ENCODE measurements around the gene PCGF2.

The PCGF2 gene

GRCh38 chr17:38751144-38751807 lies 3.1 kb upstream of the PCGF2 start:
- no peak for DNase-seq (ENCODE audit: low read depth in 2 of 2)

DNA sequence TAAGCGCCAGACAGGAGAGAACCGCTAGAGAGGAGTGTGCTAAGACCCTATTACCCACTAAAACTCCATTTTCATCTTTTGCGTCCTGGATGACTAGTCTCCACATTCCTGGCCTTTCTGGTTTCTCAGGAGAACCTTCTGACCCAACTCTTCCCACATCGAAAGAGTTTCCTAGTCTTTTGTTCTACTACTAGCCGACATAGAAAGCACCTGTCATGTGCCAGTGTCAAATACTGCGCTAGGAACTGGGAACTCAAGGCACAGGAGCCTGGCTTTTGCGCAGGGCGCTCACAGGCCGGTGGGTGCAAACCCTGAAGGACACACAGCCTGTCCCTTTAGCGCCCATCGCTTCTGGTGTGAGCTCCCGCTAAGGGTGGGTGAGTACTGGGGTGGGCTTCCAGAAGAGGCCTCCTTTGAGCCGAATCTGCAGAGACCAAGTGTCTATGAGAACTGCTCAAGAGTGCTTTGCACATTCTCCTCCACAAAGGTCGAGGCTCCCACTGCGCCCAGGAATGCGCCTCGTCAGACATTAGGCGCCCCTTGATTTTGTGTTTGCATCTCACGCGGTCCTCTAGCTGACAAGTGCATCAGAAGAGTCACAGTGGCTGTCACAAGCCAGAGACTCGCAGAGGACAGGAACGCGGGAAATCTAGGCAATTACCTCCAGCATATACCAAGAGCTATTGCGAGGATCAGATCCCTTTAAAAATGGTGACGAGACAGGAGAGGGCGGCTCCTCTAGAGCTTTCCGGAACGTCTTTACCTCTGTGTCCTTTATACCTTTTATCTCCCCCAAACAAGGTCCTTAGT lies 2.4 kb upstream of the PCGF2 start:
- no peak for DNase-seq (ENCODE audit: low read depth in 2 of 2)

GRCh38 chr17:38750044-38750311 lies 1.8 kb upstream of the PCGF2 start:
- no peak for DNase-seq (ENCODE audit: low read depth in 2 of 2)

DNA sequence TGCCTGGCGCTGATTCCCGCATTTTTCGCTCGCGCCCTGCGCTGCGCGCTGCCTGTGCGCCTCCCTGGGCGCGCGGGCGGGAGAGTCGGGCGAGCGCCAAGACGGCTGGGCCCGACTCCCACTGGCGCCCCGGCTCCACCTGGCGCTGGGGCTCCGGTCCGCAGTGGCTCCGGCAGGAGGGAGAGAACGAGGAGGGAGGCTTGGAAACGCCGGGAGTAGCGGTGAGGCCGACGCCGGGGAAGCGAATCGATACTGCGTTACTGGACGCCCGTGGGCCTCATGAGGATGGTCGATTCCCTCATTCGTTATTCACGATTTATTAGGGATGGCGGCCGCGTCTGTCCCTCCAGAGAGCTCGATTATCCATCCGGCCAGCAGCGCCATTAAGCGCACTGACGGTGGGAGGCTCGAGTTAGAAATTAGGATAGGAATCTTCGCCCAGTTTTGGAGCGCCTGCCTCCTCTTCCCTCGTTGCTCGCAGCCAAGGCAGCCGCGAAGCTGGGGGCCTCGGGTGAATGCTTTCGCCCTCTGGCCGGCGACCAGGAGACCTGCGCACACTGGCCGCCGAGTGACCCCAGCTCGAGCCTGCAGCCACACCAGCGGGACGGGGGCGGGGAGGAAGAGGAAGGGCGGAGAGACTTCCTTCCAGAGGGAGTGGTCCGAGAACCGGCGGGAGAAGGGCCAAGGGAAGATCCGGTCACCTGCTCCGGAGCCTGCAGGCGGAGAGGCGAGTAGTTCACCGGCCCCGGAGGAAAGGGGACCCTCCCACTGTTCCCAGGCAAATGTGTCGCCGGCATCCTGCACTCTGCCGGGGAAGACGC lies 1.3 kb upstream of the PCGF2 start:
- no peak for DNase-seq (ENCODE audit: low read depth in 2 of 2)

DNA sequence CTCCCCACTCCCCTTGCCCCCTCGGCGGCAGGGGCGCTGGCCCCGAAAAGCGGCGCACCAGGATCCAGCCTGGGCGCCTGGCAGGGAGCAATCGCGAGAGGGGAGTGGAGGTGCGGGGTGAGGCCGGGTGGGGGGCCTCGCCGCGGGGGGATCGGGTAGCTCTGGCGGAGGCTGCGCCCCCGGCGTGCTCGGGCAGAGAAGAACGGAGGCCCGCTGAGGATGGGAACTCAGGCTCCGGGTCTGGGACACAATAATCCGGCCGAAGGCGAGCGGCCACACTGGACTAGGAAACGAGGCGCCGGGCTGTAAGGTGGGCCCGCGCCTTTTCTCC lies 721 bp upstream of the PCGF2 start:
- no peak for DNase-seq (ENCODE audit: low read depth in 2 of 2)

DNA sequence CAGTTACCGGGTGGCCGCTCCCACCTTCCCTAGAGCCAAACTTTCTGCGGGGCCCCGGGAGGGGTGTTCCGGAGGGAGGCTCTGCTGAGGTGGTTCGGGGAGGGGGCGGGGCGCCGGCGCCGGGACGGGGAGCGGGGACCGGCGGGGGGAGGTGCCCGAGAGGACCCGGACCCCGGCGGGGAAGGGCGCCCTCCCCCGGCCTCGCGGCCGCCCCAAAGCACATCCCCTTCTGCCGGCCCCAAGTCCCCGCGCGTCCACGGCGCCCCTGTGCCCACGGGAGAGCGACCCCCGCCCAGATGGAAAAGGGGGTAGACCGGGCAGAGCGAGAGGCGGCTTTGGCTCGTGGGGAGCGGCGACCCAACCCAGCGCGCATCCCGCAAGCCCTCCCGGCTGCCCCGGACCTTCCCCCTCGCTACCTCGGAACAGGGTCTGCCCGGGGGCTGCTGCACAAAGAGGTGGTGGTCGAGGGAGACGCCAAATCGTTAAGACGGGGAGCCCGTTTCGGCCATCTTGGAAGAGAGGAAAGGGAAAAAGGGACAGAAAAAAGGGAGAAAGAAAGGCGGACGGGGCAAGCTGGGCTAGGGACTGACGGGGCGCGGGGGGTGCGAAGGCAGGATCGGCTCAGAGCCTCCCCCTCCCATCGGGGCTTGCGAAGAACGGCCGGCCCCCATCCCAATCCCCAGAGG lies 530 bp downstream of the PCGF2 start:
- DNase-seq (ENCODE audit: low read depth in 2 of 2) = no peak

- DNase-seq (ENCODE audit: low read depth in 2 of 2) = no peak
These were observed 1.2 kb downstream of the PCGF2 start for GRCh38 chr17:38746849-38747462.

- DNase-seq (ENCODE audit: low read depth in 2 of 2) = no peak
These were observed 1.9 kb downstream of the PCGF2 start for GRCh38 chr17:38746004-38746848.

- DNase-seq (ENCODE audit: low read depth in 2 of 2) = no peak
These were observed 2.6 kb downstream of the PCGF2 start for GRCh38 chr17:38745545-38745944.

GRCh38 chr17:38743556-38744171 lies 4.5 kb downstream of the PCGF2 start:
- no peak for DNase-seq (ENCODE audit: low read depth in 2 of 2)

DNA sequence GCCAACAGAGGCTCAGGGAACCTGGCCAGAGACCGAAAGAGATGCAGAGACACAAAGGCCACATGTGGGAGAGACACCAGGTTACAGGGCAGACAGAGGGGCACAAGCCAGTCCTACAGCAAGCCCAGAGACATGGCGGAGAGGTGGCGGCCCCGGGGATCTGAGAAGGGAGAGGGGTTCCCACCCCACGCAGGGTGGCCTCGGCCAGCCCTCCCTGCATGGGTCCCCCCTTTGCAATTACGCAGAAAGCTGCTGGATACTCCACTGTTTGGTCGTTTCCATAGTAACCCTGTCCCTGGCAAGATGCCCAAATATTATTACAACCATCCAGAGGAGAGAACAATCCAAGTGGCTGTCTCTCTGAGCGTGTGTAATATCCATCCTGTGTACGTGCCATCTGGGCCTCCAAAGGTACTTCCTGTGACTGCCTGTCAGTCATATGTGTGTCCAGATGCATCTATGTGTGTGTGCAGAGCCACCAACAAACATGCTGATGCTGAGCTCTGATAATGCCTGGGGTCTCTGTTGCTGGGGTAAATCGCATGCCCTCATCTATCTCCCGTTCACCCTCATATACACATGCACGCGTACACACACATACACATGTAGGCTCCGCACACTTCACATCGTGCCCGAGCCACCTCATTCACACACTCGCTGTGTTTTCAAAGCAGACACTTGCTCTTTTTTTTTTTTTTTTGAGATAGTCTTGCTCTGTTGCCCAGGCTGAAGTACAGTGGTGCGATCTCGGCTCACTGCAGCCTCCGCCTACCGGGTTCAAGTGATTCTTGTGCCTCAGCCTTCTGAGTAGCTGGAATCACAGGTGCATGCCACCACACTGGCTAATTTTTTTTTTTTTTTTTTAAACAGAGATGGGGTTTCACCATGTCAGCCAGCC lies 5.5 kb downstream of the PCGF2 start:
- no peak for DNase-seq (ENCODE audit: low read depth in 2 of 2)

GRCh38 chr17:38741921-38742410 lies 6.2 kb downstream of the PCGF2 start:
- DNase-seq (ENCODE audit: low read depth in 2 of 2) = no peak

GRCh38 chr17:38741461-38741860 lies 6.7 kb downstream of the PCGF2 start:
- no peak for DNase-seq (ENCODE audit: low read depth in 2 of 2)

GRCh38 chr17:38740806-38741205 lies 7.3 kb downstream of the PCGF2 start:
- DNase-seq (ENCODE audit: low read depth in 2 of 2) = no peak

DNA sequence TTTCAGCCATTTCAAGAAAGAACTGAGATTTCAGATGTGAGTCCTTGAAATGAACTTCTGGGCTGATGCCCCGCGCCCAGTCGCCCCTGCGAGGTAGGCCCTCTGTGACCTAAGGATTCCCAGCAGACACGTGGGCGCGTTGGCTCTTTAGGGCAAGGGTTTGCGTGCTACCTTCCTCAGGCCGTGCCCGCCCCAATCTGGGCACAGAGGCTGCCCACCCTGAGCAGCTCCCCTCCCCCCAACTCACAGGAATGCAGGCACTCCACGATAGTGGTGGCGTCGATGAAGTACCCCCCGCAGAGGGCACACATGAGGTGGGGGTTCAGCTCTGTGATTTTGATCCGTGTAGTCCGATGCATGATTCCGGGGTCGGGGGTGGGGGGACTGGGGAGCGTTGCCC lies 8.1 kb downstream of the PCGF2 start:
- DNase-seq (ENCODE audit: low read depth in 2 of 2) = no peak

DNA sequence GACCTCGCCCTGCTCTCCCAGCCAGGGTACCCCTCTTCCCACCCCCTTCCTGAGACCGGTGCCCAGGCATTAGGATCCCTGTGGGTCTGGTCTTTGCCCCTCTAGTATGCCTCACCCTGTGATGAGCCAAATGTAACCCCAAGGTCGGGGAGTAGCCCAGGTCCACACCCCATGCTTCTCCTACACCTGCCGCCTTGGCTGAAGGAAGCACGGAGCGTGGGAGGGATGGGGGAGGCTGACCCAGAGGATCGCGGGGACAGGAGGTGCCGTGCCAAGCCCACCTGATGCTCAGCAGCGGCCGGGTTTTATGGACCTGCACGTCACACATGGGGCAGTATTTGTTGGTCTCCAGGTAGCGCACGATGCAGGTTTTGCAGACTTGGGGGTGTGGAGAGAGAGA lies 8.8 kb downstream of the PCGF2 start:
- DNase-seq (ENCODE audit: low read depth in 2 of 2) = no peak

GRCh38 chr17:38738686-38739085 lies 9.4 kb downstream of the PCGF2 start:
- no peak for DNase-seq (ENCODE audit: low read depth in 2 of 2)

DNA sequence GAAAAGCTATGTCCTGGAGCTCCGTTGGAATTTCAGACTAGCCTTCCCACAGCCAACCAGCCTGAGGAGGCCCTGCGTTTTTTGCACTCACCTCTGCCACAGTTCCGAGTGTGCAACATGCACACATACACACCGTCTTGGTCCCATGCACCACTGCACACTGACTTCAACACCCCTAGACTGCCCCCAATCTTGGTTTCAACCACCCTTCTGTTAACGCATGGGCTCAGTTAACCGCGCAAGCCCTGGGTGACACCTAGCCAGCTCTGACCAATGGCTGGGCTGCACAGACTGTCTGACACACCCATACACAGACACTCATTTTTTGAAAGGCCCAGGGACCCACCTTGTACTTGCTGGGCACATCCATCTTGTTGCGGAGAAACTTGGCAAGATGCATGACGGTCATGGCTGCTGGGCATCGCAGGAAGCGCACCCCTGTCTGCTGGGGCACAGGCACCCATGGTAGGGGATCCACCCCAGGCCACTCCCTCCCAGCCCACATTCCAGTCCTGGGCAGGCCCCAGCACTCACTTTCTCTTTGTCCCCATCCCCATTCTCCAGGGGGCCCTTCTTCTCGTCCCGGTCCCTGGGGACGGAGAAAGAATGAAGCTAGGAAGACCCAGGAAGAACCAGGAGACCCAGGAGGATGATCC lies 10.0 kb downstream of the PCGF2 start:
- DNase-seq (ENCODE audit: low read depth in 2 of 2) = no peak

All from stimulated activated CD4-positive, alpha-beta T cell treated with anti-CD3 and anti-CD28 coated beads, Interleukin-4, amount 100 ng/mL, for 48 hours (primary cell).